Stimulated activated CD4-positive, alpha-beta T cell treated with anti-CD3 and anti-CD28 coated beads, Interleukin-4, amount 100 ng/mL, for 4 hours (primary cell): ENCODE data around the gene TRIM45.
A peak's percentile ranks its signal among the peaks of the same experiment; 100 is the strongest.
"Not testable (repeated sequence)": the region's sequence is repeated elsewhere in the genome, so short reads cannot be mapped to it uniquely, and the experiment has no call there.

Experiments
- DNase-seq, 2 experiments: peaks; one replicate each; pipeline ENCODE4 v3.0.0-alpha.2; 2020

The TRIM45 gene

GRCh38 chr1:117121589-117122329 is at the start of gene TRIM45:
Gene TRIM45 (minus strand): TSS chr1:117121749. CDS start chr1:117121201, 548 bp downstream.
- peak; percentile 74 to 84 for DNase-seq

- DNase-seq, result no peak
Measured at GRCh38 chr1:117169871-117170596, 48.5 kb upstream of the TRIM45 start.

- no peak for DNase-seq
Measured at GRCh38 chr1:117167402-117167801, 45.9 kb upstream of the TRIM45 start.

- no peak for DNase-seq
Measured at GRCh38 chr1:117166076-117166475, 44.5 kb upstream of the TRIM45 start.

- DNase-seq, result no peak
Measured at GRCh38 chr1:117164209-117164608, 42.7 kb upstream of the TRIM45 start.

GRCh38 chr1:117162816-117163215 is 41.3 kb upstream of the TRIM45 start:
- no peak for DNase-seq

- no peak for DNase-seq
Measured at GRCh38 chr1:117161887-117162286, 40.3 kb upstream of the TRIM45 start.

- not testable (repeated sequence) for DNase-seq
Measured at GRCh38 chr1:117151305-117151704, 29.8 kb upstream of the TRIM45 start.

- DNase-seq, result no peak
Measured at GRCh38 chr1:117150316-117150715, 28.8 kb upstream of the TRIM45 start.

GRCh38 chr1:117147856-117148588 is 26.5 kb upstream of the TRIM45 start:
- no peak for DNase-seq

GRCh38 chr1:117147341-117147831 is 25.8 kb upstream of the TRIM45 start:
- no peak for DNase-seq

GRCh38 chr1:117146575-117147340 is 25.2 kb upstream of the TRIM45 start:
- no peak for DNase-seq

GRCh38 chr1:117146072-117146471 is 24.5 kb upstream of the TRIM45 start:
- no peak for DNase-seq

- no peak for DNase-seq
Measured at GRCh38 chr1:117143871-117144270, 22.3 kb upstream of the TRIM45 start.

GRCh38 chr1:117143172-117143571 is 21.6 kb upstream of the TRIM45 start:
- DNase-seq, result no peak

GRCh38 chr1:117142200-117142599 is 20.7 kb upstream of the TRIM45 start:
- DNase-seq, result no peak

- DNase-seq, result no peak
Measured at GRCh38 chr1:117138561-117138960, 17.0 kb upstream of the TRIM45 start.

GRCh38 chr1:117138106-117138505 is 16.6 kb upstream of the TRIM45 start:
- DNase-seq, result no peak

- DNase-seq, result no peak
Measured at GRCh38 chr1:117137281-117137855, 15.8 kb upstream of the TRIM45 start.

GRCh38 chr1:117136749-117137148 is 15.2 kb upstream of the TRIM45 start:
- DNase-seq, result no peak

- no peak for DNase-seq
Measured at GRCh38 chr1:117135329-117135728, 13.8 kb upstream of the TRIM45 start.

- no peak for DNase-seq
Measured at GRCh38 chr1:117130526-117130925, 9.0 kb upstream of the TRIM45 start.
